Stimulated activated CD4-positive, alpha-beta T cell treated with anti-CD3 and anti-CD28 coated beads, Interleukin-12 subunit alpha, Interleukin-12 subunit beta, amount 100 ng/mL, for 48 hours (primary cell): ENCODE data around the gene PLA2G2A.
"Not testable (repeated sequence)": the region's sequence is repeated elsewhere in the genome, so short reads cannot be mapped to it uniquely, and the experiment has no call there.

Experiments used
- DNase-seq, 3 donors: peaks; one replicate each; pipeline ENCODE4 v3.0.0-alpha.2; 2020; ENCODE audit warnings: low read depth in 2 of 3, low spot score in 1 of 3

The PLA2G2A gene, protein sequence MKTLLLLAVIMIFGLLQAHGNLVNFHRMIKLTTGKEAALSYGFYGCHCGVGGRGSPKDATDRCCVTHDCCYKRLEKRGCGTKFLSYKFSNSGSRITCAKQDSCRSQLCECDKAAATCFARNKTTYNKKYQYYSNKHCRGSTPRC

DNA sequence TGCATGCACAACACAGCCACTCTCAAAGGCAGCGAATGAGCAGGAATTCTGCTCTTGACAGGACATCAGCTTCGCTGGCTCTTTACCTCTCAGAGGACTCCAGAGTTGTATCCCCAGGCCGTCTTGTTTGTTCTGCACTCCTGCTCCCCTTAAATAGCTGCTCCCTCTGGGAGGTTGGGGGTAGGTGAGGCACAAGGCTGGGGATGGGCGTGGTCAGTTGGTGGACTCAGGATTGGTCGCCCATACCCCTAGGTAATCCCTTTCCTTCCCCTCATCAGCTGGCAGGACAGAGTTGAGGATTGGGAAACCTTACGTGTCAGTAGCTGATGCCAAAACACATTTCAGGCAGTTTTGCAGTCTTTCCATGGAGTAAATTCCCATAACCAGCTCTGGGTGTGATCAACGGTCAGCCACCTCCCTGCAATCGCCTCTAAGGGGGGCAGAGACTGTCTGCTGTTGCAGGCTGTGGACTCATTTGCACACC is at the start of gene PLA2G2A:
TSS of gene PLA2G2A (minus strand) at position 125 of the 484 bp plus-strand sequence. CDS start 845 bp downstream, outside the sequence.
- DNase-seq: no peak

DNA sequence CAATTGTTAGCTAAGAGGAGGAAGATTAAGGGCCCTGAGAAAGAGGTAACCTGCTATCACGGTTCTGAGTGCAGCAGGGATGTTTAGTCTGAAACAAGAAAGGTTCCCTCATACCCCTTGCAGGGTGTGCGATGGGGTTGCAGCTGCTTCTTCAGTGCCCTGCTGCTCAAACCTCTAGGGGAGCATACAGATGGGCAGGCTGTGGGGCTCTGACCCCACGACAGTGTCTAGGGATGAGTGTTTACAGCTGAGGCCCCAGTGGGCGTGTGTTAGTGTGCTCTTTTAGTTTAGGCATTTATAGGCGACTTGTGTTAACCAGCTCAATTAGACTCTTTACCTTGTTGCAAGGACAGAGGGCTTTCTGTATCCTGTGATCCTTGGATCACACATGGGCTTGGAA is 49.3 kb upstream of the PLA2G2A start:
- no peak for DNase-seq

DNA sequence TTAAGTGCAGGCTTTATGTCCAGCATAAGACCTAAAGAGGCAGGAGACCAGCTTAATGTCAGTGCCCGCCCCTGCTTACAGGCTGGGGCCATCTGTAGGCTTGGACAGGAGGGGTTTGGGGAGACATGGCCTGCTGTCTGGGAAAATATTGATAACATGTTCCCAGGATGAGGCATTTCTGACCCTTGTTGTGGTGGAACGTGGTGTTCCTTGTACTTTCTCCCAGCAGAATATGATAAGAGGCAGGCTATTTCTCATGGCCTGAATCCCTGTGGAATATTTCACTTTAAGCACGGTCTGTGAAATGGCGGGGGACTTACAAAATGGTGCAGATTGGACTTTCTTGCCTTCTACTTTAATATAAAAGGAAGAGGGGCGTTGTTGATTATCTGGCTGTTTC is 48.7 kb upstream of the PLA2G2A start:
- no peak for DNase-seq

DNA sequence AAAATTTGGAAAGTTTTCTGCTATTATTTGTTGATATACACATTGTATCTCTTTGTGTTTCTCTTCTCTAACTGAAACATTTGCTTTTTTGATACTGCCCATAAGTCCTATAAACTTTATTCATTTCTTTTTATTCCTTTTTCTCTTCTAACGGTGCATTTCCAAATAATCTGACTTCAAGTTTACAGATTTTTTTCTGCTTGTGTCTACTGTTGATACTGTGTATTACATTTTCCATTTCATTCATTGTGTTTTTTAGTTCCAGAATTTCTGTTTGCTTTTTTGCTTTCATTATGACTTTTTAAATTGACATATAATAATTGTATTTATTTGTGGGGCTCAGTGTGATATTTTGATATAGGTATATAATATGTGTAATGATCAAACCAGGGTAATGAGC is 38.3 kb upstream of the PLA2G2A start:
- DNase-seq: no peak

DNA sequence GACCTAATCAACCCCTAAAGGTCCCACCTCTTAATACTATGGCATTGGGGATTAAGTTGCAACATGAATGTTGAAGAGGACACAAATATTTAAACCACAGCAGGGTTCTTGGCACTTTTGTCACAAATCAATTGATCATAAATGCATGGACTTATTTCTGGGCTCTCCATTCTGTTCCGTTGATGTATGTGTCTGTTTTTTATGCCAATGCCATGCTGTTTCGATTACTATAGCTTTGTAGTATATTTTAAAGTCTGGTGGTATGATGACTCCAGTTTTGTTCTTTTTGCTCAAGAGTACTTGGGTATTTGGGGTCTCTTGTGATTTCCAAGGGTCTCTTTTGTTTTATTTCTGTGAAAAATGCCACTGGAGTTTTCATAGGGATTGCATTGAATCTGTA is 34.7 kb upstream of the PLA2G2A start:
- no peak for DNase-seq

DNA sequence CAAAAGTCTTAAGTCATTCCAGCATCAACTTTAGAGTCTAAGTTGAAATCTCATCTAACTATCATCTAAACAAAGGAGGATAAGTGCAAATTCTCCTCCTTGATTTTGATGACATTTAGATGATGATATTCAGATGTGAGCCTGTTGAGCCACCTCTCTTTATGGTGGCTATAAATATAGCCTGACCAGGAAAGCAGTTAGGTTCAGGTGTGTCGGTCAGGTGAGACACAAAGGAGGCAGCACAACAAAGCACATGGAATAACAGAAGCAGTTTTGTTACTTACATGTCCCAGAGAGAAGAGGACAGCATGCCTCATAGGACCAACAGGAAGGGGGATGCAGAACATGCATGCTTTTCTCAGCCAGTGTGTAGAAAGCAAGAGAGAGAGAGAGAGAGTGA is 30.6 kb upstream of the PLA2G2A start:
- DNase-seq: no peak

DNA sequence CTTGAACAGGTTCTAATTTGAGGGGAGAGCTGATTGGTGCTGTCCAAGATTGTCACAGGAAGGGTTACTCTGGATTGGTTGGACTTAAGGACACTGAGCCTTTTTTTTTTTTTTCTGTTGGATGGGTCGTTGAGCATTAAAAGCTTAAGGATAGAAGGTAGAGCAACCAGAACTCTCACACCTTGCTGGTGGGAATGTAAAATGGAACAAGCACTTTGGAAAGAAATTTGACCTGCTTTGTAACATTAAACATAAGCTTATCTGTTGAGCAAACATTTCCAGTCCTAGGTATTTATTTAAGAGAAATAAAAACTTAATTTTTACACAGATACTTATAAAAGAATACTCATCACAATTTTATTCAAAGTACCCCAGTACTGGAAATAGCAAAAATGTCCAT is 29.8 kb upstream of the PLA2G2A start:
- DNase-seq: no peak

DNA sequence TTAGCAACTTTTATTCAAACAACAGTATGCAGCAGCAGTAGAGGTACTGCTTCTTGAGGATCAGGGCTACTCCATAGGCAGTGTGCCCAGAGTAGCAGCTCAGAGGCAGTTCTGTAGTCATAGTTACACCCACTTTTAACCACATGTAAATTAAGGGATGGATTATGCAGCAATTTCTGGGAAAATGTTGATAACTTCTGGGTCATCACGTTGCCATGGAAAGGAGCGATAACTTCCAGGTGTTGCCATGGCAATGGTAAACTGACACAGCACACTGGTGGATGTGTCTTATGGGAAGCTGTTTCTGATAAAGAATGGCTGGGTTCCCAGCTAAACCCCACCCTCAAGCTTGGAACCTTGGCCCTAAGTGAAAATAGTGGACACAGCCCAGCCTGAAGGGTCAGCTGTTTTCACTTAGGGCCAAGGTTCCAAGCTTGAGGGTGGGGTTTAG is 29.0 kb upstream of the PLA2G2A start:
- DNase-seq: no peak

DNA sequence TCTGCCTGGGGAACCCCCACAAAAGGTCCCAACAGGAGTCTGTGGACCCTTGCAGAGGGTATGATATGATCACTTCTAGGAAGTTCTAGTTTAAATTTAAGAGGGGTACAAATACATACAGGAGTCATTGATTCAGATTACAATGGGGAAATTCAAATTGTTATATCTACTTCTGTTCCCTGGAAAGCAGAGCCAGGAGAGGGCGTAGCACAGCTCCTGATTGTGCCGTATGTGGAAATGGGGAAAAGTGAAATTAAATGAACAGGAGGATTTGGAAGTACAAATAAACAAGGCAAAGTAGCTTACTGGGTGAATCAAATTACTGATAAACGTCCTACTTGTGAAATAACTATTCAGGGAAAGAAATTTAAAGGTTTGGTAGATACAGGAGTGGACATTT is 19.4 kb upstream of the PLA2G2A start:
- not testable (repeated sequence) for DNase-seq

DNA sequence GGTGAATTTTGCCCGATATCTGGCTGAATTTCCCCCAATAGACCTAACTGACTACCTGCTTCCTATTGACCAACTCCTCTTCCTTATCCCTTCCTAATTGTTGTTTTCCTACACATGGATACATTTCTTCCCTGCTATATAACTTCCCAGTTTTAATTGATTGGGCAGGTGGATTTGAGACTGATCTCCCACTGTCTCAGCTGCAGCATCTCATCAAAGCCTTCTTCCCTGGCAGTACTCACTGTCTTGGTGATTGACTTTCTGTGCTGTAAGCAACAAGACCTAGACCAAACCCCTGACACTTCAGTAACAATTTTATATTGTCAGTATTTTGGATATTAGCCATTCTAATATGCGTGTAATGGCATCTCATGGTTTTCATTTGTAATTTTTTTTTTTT is 11.3 kb upstream of the PLA2G2A start:
- DNase-seq: no peak

DNA sequence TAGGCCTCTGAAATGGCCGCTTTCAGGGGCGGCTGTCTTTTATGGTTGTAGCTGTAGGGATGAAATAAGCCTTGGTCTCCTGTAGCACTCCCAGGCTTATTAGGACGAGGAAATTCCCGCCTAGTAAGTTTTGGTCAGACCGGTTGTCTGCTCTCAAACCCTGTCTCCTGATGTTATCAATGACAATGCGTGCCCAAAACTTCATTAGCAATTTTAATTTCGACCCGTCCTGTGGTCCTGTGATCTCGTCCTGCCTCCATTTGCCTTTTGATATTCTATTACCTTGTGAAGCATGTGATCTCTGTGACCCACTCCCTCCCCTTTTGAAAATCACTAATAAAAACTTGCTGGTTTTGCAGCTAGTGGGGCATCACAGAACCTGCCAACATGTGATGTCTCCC is 10.8 kb upstream of the PLA2G2A start:
- not testable (repeated sequence) for DNase-seq

DNA sequence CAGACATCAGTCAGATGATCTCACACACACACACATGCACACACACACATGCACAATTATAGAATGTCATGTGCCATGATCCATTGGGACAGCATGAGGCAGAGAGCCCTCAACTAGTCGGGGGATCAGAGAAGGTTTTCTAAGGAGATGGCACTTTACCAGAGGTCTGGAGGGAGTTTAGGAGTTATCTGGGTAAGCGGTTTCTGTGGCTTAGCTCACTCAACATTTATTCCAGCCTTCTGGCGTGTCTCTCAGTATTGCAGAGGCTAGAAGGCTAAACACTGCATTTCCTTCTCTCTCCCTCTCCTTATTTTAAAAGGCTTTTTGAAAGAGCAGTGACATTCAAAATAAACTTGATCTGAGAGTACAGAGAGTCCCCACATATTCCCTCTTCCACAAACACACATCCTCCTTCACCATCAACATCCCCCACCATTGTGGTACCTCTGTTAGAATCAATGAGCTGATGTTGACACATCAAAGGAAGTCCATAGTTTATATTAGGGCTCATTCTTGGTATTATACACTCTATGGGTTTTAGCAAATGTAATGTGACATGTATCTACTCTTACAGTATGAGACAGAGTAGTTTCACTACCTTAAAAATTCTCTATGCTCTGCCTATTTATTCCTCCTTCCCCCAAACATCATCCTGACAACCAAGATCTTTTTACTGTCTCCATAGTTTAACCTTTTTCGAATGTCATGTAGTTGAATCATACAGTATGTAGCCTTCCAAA is 9.0 kb upstream of the PLA2G2A start:
- no peak for DNase-seq

DNA sequence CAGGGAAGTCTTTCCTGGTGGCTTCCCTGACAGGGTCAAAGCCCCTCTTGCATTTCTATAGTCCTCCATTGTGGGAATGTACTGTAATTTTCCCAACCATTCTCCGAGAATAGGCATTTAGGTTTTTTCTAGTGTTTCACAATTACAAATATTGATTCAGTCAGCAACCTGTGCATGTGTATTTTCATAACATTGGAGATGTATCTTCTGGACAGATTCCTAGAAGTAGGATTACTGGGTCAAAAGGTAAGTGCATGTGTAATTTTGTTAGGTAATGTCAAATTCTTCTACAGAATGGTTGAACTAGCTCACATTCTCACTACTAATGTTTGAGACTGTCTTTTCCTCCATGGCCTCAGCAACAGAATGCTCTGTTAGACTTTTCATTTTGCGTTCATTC is 8.3 kb upstream of the PLA2G2A start:
- no peak for DNase-seq

DNA sequence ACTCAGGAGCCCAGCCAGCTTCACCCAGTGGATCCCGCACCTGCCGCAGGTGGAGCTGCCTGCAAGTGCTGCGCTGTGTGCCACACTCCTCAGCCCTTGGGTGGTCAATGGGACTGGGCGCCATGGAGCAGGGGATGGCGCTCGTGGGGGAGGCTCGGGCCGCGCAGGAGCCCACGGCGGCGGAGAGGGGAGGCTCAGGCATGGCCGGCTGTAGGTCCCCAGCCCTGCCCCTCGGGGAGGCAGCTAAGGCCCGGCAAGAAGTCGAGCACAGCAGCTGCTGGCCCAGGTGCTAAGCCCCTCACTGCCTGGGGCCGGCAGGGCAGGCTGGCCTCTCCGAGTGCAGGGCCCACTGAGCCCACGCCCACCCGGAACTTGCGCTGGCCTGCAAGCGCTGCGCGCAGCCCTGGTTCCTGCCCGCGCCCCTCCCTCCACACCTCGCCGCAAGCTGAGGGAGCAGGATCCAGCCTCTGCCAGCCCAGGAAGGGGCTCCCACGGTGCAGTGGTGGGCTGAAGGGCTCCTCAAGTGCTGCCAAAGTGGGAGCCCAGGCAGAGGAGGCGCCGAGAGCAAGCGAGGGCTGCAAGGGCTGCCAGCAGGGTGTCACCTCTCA is 5.1 kb upstream of the PLA2G2A start:
- not testable (repeated sequence) for DNase-seq

DNA sequence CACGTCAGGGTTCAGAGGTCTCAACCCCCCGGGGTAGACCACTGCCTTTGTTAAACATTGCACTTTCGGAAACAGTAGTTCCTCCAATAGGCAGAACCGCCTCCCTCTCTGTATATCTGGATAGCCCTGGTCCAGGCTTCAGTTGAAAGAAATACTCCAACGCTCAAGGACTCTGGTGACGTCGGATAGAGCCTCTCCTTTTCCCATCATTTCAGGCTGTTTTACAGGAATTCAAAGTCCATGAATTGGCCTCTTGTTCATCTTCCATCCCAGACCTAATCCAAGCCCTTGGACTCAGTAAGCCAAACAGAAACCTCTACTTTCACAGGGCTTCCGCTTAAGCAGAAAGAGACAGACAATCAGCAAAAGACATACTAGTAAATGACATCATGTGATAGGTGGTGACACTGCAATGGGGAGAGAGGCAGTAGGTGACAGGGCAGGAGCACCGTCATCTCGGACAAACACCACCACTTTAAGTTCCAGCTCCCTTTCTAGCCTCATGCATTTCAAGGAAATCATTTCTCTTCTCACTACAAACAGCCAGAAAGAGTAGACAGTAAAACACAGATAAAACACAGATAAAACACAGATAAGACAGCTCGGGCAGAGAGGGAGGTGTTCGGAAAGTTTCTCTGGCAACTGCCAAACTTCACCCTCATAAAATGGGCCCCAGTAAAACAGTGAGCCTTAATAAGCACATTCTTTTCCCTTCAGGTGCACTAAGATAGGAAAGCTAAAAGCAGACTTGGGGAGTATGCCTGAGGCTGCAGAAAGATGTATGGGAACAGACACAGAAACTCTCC is 2.3 kb upstream of the PLA2G2A start:
- no peak for DNase-seq

DNA sequence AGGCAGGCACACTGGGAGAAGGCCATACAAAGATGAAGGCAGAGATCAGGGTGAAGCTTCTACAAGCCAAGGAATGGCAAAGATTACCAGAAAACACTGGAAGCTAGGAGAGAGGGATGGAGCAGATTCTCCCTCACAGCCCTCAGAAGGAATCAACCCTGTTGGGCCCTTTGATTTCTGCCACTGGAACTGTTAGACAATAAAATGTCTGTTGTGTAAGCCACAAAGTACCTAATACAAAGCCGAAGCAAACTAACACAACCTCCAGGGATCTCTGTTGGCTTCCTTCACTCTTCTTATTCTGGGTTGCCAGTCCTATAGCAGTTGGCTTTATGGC is 1.7 kb upstream of the PLA2G2A start:
- DNase-seq: no peak

DNA sequence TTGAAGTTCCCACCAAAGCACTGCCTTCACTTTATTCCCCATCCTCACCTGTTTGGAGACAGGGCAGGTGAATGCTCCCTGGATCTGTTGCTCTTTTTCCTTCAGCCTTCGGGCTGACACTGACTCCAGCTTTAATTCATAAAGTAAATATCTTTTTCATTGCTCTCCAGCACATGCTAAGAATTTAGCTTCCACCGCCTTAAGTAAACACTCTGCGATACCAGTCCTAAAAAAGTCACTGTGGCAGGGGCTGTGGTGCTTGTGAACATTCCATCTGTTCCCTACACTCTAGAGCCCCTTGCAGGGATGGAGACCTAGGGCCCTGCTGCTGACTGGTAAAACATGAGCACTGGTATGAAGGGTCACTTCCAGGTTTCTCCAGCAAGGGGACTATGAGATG is 896 bp upstream of the PLA2G2A start:
- no peak for DNase-seq

DNA sequence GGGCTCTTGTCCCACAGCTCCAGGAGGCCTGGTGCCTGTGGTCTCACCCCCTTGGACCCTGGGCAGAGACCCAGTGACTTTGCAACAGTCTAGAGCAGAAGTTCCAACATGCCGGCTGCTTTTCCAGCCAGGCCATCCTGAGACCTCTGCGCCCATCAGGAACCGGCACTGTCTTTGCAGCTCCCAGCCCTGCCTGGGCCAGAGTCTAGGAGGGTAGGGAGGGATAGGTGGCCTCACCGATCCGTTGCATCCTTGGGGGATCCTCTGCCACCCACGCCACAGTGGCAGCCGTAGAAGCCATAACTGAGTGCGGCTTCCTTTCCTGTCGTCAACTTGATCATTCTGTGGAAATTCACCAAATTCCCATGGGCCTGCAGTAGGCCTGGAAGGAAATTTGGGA is 1.3 kb downstream of the PLA2G2A start:
- no peak for DNase-seq

DNA sequence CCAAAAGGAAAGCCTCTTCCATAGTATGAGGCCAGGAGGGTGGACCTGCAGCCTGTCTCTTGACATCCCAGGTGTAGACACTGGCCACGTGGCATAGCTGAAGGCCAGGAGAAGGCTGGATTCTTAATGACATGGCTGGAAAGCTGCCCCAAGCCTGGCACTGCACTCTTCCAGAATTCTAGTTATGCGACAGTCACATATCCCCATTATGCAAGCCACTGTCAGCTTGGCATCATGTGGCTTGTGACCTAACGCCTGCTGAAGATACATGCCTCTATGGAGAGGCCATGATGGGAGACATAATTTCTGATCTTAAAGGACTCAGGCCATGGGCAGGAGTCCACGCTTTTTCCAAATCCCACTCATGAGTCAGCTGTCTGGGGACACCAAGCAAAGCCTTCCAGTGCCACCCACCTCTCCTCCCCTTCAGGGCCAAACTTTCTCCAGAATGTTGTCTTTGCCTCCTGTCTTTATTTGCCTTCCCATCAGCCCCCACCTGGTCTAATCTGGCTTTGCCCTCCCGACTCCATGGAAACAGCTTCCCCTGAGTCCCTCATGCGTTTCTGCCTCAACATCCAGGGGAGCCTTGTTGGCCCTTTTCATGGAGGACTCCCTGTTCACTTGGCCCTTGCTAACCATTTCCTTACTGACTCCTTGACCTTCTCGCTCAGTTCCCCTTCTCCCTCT is 3.0 kb downstream of the PLA2G2A start:
- no peak for DNase-seq

DNA sequence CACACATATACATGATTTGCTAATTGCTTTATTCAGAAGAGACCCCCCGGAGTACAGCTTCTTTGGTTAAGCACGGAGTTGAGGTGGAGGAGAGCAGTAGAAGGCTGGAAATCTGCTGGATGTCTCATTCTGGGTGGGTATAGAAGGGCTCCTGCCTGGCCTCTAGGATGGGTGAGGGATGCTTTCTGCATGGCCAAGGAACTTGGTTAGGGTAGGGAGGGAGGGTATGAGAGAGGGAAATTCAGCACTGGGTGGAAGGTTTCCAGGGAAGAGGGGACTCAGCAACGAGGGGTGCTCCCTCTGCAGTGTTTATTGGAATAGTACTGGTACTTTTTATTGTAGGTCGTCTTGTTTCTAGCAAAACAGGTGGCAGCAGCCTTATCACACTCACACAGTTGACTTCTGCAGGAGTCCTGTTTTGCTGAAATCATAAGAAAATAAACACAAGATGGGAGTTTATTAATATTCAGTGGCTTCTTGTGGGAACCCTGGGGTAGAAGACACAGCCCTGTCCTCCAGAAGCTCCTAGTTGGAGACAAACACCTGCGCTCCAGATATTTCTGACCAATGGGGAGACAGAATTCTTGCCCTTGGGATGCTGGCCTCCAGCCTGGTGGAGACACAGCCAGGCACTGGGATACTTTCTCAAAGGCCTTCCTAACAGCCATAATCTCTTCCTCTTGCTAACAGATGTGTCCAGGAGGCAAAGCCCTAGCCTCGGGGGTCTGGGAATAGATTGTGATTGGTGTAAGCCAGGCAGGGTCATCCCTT is 3.8 kb downstream of the PLA2G2A start:
- no peak for DNase-seq
